Measurements from ENCODE around the gene ATP2C2.

DNA sequence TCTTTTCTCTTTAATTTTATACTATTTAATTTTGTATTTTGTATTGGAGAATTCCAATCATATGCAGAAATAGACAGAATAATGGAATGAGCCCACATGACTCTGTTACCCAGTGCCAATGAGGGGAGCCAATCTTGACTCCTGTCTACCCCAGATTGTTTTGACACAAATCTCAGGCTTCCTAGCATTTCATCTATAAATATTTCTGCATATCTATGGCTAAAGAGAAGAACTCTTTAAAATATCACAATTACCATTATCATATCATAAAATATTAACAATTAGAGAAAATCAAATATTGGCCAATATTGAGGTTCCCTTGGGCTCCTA, 23.7 kb downstream of the ATP2C2 start:
- TF ChIP-seq, protein P1, sequence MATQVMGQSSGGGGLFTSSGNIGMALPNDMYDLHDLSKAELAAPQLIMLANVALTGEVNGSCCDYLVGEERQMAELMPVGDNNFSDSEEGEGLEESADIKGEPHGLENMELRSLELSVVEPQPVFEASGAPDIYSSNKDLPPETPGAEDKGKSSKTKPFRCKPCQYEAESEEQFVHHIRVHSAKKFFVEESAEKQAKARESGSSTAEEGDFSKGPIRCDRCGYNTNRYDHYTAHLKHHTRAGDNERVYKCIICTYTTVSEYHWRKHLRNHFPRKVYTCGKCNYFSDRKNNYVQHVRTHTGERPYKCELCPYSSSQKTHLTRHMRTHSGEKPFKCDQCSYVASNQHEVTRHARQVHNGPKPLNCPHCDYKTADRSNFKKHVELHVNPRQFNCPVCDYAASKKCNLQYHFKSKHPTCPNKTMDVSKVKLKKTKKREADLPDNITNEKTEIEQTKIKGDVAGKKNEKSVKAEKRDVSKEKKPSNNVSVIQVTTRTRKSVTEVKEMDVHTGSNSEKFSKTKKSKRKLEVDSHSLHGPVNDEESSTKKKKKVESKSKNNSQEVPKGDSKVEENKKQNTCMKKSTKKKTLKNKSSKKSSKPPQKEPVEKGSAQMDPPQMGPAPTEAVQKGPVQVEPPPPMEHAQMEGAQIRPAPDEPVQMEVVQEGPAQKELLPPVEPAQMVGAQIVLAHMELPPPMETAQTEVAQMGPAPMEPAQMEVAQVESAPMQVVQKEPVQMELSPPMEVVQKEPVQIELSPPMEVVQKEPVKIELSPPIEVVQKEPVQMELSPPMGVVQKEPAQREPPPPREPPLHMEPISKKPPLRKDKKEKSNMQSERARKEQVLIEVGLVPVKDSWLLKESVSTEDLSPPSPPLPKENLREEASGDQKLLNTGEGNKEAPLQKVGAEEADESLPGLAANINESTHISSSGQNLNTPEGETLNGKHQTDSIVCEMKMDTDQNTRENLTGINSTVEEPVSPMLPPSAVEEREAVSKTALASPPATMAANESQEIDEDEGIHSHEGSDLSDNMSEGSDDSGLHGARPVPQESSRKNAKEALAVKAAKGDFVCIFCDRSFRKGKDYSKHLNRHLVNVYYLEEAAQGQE (IDR thresholded peaks at IDR 0.05; ENCODE audit: insufficient replicate concordance, low read depth), result no peak
- TF ChIP-seq, protein P2, sequence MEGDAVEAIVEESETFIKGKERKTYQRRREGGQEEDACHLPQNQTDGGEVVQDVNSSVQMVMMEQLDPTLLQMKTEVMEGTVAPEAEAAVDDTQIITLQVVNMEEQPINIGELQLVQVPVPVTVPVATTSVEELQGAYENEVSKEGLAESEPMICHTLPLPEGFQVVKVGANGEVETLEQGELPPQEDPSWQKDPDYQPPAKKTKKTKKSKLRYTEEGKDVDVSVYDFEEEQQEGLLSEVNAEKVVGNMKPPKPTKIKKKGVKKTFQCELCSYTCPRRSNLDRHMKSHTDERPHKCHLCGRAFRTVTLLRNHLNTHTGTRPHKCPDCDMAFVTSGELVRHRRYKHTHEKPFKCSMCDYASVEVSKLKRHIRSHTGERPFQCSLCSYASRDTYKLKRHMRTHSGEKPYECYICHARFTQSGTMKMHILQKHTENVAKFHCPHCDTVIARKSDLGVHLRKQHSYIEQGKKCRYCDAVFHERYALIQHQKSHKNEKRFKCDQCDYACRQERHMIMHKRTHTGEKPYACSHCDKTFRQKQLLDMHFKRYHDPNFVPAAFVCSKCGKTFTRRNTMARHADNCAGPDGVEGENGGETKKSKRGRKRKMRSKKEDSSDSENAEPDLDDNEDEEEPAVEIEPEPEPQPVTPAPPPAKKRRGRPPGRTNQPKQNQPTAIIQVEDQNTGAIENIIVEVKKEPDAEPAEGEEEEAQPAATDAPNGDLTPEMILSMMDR (IDR thresholded peaks at IDR 0.05; ENCODE audit: insufficient read depth, low read length), result no peak
- no peak for TF ChIP-seq POLR2AphosphoS5 (IDR thresholded peaks at IDR 0.05; ENCODE audit: low read depth)

Data from HL-60 (cell line).